HepG2 (cell line): ENCODE results near the gene SRSF11. TPM values are rescaled to one million over a fixed set of nuclear protein-coding genes. Genes with fewer than 3 reads are reported as not detected.
A peak's percentile ranks its signal among the peaks of the same experiment; 100 is the strongest.

Source experiments
- ETV6 ChIP-seq: sonication (generic); formaldehyde crosslinking; conservative IDR thresholded peaks from 2 replicates; pipeline ENCODE4 v1.4.0; 2020; ENCODE audit warnings: missing genetic modification reagents
- KMT2A ChIP-seq: sonication (generic); formaldehyde crosslinking; IDR thresholded peaks from 2 replicates; pipeline ENCODE4 v1.4.0; 2020; ENCODE audit warnings: missing genetic modification reagents
- MTF2 ChIP-seq: sonication (generic); formaldehyde crosslinking; IDR thresholded peaks from 2 replicates; pipeline ENCODE4 v1.5.0; 2020; ENCODE audit warnings: missing genetic modification reagents, borderline replicate concordance
- RAD51 ChIP-seq: fragments of 450-650 bp; IDR thresholded peaks from 2 replicates; pipeline ENCODE4 v1.6.1; 2016; ENCODE audit warnings: borderline replicate concordance
- polyA plus RNA-seq, 8 experiments: library from polyadenylated mRNA; depleted of rRNA in 3 of 8; stranded (reverse) in 7 of 8; unstranded in 1 of 8; fragments of >200 nt; fragmentation: Illumina TruSeq in 4 of 8; extraction: Trizol in 4 of 8; gene quantifications; 2 replicates each; pipeline versions ENCODE4 v1.2.1 to v1.2.3, GENCODE V29; 2011 to 2016; ENCODE audit warnings: low read depth in 4 of 8, missing spikeins in 1 of 8, mixed read lengths in 1 of 8; ENCODE audit not compliant: insufficient read depth in 1 of 8
- total RNA-seq, 5 experiments: library from RNA; depleted of rRNA; stranded (reverse); fragments of >200 nt; fragmentation: Illumina TruSeq; extraction: Trizol; gene quantifications; 2 replicates each; pipeline ENCODE4 v1.2.3, GENCODE V29; 2016; ENCODE audit warnings: low read depth in 1 of 5
- TF ChIP-seq, protein P1 (sequence below): sonication (generic); formaldehyde crosslinking; IDR thresholded peaks from 2 replicates; pipeline ENCODE4 v1.8.0; 2022; ENCODE audit warnings: low read depth, missing genetic modification reagents
- TF ChIP-seq, protein P2 (sequence below): sonication (generic); formaldehyde crosslinking; IDR thresholded peaks from one replicate; pipeline ENCODE4 v1.5.1; 2020; ENCODE audit warnings: mild to moderate bottlenecking, missing genetic modification reagents; ENCODE audit errors: not compliant biosample characterization
- TF ChIP-seq, protein P3 (sequence below): sonication (generic); formaldehyde crosslinking; IDR thresholded peaks from 2 replicates; pipeline ENCODE4 v1.8.1; 2023; ENCODE audit warnings: mild to moderate bottlenecking, missing genetic modification reagents
- TF ChIP-seq, protein P4 (sequence below): sonication (generic); formaldehyde crosslinking; IDR thresholded peaks from 2 replicates; pipeline ENCODE4 v1.8.0; 2022; ENCODE audit warnings: missing genetic modification reagents, mild to moderate bottlenecking, inconsistent platforms, borderline replicate concordance
- TF ChIP-seq, protein P5 (sequence below): sonication (generic); formaldehyde crosslinking; conservative IDR thresholded peaks from 2 replicates; pipeline ENCODE4 v1.8.0; 2022; ENCODE audit warnings: missing genetic modification reagents

SRSF11 gene
- total and polyA plus RNA-seq, 2 of the 13 experiments (the other 11 are each of a cell fraction or from before 2014, with no cell fraction given) = 118 to 381 TPM

DNA sequence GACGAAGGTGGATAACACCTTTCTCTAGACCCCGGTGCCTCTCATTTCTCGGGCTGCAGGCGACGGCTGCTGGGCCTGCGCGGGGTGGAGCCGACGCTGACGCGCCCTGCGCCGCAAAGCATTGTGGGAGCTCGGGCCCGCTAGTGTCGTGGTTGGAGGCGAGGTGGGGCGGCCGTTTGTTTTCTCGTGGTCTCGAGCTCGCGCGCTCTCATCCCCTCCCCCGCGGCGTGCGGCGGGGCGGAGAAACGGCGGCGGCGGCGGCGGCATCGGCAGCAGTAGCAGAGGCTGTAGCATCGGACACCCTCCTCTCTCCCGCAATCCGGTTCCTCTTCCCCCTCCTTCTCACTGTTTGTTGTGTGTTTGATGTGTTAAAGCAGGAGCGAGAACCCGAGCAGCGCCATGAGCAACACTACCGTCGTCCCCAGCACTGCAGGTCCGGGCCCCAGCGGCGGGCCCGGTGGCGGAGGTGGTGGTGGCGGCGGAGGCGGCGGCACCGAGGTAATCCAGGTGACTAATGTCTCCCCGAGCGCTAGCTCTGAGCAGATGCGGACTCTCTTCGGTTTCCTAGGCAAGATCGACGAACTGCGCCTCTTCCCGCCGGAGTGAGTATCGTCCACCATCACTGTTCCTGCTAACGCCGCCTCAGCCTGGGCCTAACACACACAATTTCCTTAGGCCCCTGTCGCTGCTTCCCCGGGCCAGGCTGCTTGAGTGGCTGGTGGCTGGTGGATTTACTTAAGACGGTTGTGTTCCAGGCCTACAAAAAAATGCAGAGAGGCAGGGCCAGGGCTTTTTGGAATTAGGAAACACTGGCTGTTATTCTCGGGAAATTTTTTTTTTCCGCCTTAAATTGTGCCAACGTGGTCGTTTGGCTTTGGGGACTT is at the start of gene SRSF11 (continued):
- TF ChIP-seq, protein P1, sequence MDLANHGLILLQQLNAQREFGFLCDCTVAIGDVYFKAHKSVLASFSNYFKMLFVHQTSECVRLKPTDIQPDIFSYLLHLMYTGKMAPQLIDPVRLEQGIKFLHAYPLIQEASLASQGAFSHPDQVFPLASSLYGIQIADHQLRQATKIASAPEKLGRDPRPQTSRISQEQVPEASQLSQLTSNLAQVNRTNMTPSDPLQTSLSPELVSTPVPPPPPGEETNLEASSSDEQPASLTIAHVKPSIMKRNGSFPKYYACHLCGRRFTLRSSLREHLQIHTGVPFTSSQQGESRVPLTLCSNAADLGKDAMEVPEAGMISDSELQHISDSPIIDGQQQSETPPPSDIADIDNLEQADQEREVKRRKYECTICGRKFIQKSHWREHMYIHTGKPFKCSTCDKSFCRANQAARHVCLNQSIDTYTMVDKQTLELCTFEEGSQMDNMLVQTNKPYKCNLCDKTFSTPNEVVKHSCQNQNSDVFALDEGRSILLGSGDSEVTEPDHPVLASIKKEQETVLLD = peak; percentile 93
- TF ChIP-seq RAD51 (no peak), ETV6 (no peak), MTF2 (CRISPR knock-in tag) (no peak), KMT2A (CRISPR knock-in tag) (peak; percentile 96)
- TF ChIP-seq, protein P2, sequence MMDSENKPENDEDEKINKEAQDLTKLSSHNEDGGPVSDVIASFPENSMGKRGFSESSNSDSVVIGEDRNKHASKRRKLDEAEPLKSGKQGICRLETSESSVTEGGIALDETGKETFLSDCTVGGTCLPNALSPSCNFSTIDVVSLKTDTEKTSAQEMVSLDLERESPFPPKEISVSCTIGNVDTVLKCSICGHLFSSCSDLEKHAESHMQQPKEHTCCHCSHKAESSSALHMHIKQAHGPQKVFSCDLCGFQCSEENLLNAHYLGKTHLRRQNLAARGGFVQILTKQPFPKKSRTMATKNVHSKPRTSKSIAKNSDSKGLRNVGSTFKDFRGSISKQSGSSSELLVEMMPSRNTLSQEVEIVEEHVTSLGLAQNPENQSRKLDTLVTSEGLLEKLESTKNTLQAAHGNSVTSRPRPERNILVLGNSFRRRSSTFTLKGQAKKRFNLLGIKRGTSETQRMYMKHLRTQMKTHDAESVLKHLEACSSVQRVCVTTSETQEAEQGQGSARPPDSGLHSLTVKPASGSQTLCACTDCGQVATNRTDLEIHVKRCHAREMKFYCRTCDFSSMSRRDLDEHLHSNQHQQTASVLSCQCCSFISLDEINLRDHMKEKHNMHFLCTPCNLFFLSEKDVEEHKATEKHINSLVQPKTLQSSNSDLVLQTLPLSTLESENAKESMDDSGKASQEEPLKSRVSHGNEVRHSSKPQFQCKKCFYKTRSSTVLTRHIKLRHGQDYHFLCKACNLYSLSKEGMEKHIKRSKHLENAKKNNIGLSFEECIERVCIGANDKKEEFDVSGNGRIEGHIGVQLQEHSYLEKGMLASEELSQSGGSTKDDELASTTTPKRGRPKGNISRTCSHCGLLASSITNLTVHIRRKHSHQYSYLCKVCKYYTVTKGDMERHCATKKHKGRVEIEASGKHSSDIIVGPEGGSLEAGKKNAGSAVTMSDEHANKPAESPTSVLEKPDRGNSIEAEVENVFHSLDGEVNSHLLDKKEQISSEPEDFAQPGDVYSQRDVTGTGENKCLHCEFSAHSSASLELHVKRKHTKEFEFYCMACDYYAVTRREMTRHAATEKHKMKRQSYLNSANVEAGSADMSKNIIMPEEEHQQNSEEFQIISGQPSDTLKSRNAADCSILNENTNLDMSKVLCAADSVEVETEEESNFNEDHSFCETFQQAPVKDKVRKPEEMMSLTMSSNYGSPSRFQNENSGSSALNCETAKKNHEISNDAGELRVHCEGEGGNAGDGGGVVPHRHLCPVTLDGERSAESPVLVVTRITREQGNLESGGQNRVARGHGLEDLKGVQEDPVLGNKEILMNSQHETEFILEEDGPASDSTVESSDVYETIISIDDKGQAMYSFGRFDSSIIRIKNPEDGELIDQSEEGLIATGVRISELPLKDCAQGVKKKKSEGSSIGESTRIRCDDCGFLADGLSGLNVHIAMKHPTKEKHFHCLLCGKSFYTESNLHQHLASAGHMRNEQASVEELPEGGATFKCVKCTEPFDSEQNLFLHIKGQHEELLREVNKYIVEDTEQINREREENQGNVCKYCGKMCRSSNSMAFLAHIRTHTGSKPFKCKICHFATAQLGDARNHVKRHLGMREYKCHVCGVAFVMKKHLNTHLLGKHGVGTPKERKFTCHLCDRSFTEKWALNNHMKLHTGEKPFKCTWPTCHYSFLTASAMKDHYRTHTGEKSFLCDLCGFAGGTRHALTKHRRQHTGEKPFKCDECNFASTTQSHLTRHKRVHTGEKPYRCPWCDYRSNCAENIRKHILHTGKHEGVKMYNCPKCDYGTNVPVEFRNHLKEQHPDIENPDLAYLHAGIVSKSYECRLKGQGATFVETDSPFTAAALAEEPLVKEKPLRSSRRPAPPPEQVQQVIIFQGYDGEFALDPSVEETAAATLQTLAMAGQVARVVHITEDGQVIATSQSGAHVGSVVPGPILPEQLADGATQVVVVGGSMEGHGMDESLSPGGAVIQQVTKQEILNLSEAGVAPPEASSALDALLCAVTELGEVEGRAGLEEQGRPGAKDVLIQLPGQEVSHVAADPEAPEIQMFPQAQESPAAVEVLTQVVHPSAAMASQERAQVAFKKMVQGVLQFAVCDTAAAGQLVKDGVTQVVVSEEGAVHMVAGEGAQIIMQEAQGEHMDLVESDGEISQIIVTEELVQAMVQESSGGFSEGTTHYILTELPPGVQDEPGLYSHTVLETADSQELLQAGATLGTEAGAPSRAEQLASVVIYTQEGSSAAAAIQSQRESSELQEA (CRISPR knock-in tag) = peak; percentile 72
- TF ChIP-seq, protein P3, sequence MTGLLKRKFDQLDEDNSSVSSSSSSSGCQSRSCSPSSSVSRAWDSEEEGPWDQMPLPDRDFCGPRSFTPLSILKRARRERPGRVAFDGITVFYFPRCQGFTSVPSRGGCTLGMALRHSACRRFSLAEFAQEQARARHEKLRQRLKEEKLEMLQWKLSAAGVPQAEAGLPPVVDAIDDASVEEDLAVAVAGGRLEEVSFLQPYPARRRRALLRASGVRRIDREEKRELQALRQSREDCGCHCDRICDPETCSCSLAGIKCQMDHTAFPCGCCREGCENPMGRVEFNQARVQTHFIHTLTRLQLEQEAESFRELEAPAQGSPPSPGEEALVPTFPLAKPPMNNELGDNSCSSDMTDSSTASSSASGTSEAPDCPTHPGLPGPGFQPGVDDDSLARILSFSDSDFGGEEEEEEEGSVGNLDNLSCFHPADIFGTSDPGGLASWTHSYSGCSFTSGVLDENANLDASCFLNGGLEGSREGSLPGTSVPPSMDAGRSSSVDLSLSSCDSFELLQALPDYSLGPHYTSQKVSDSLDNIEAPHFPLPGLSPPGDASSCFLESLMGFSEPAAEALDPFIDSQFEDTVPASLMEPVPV (CRISPR knock-in tag) = peak; percentile 39; the same call in 1 of the 2 replicates
- TF ChIP-seq, protein P4, sequence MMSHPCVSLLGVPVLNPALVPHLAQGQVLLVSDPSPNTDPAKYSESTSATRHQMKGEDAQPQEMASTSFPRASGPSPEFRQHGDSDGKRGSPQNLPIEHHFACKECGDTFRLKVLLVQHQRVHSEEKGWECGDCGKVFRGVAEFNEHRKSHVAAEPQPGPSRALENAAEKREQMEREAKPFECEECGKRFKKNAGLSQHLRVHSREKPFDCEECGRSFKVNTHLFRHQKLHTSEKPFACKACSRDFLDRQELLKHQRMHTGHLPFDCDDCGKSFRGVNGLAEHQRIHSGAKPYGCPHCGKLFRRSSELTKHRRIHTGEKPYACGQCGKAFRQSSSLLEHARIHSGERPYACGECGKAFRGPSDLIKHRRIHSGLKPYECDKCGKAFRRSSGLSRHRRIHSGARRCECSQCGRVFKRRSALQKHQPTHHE (CRISPR knock-in tag) = no peak
- TF ChIP-seq, protein P5, sequence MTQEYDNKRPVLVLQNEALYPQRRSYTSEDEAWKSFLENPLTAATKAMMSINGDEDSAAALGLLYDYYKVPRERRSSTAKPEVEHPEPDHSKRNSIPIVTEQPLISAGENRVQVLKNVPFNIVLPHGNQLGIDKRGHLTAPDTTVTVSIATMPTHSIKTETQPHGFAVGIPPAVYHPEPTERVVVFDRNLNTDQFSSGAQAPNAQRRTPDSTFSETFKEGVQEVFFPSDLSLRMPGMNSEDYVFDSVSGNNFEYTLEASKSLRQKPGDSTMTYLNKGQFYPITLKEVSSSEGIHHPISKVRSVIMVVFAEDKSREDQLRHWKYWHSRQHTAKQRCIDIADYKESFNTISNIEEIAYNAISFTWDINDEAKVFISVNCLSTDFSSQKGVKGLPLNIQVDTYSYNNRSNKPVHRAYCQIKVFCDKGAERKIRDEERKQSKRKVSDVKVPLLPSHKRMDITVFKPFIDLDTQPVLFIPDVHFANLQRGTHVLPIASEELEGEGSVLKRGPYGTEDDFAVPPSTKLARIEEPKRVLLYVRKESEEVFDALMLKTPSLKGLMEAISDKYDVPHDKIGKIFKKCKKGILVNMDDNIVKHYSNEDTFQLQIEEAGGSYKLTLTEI (CRISPR knock-in tag) = no peak
